ENCODE measurements around the gene UBE2V1. TPM values are rescaled to one million over a fixed set of nuclear protein-coding genes. Genes with fewer than 3 reads are reported as not detected.
A peak's percentile ranks its signal among the peaks of the same experiment; 100 is the strongest.
"Not testable (repeated sequence)": the region's sequence is repeated elsewhere in the genome, so short reads cannot be mapped to it uniquely, and the experiment has no call there.

Gene UBE2V1
- total and polyA plus RNA-seq, 2 donors from 2014 or later, result 99.1 to 105 TPM

- no peak overlapping the region for H3K4me3 ChIP-seq (ENCODE audit: low read length in 3 of 3)
- H3K36me3 ChIP-seq (ENCODE audit: control insufficient read depth in 2 of 3, insufficient read depth in 3 of 3, low read length in 3 of 3), result peaks cover 0 to 20% (median 8%) of the 10 kb centered on the region in 3 donors
- H3K27ac ChIP-seq (ENCODE audit: low read depth in 2 of 2, low read length in 2 of 2), result peak overlapping the region in 1 of 2 donors; percentile 41
- no peaks in the 10 kb centered on the region for H3K9me3 ChIP-seq (ENCODE audit: control insufficient read depth in 2 of 3, insufficient read depth in 1 of 3, low read length in 3 of 3)
- TF ChIP-seq, protein P1, sequence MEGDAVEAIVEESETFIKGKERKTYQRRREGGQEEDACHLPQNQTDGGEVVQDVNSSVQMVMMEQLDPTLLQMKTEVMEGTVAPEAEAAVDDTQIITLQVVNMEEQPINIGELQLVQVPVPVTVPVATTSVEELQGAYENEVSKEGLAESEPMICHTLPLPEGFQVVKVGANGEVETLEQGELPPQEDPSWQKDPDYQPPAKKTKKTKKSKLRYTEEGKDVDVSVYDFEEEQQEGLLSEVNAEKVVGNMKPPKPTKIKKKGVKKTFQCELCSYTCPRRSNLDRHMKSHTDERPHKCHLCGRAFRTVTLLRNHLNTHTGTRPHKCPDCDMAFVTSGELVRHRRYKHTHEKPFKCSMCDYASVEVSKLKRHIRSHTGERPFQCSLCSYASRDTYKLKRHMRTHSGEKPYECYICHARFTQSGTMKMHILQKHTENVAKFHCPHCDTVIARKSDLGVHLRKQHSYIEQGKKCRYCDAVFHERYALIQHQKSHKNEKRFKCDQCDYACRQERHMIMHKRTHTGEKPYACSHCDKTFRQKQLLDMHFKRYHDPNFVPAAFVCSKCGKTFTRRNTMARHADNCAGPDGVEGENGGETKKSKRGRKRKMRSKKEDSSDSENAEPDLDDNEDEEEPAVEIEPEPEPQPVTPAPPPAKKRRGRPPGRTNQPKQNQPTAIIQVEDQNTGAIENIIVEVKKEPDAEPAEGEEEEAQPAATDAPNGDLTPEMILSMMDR (IDR thresholded peaks at IDR 0.05; ENCODE audit: borderline replicate concordance, extremely low read depth, insufficient read depth), result no peak
- intact Hi-C loops (cut with DNase I), result no loop called here
- DNase-seq, result no peak
- no peak for FAIRE-seq
- H3K27me3 ChIP-seq (ENCODE audit: control insufficient read depth, insufficient read depth, low read length), result no peaks in the 10 kb centered on the region
- H3K4me1 ChIP-seq (ENCODE audit: control insufficient read depth in 2 of 3, insufficient read depth in 2 of 3, low read depth in 1 of 3, low read length in 3 of 3), result peaks cover 0 to 18% (median 2%) of the 10 kb centered on the region in 3 donors
- H3K9ac ChIP-seq (ENCODE audit: low read length in 3 of 3), result no peak overlapping the region
Measured at GRCh38 chr20:50138479-50139393, 25.8 kb upstream of the UBE2V1 start.

DNA sequence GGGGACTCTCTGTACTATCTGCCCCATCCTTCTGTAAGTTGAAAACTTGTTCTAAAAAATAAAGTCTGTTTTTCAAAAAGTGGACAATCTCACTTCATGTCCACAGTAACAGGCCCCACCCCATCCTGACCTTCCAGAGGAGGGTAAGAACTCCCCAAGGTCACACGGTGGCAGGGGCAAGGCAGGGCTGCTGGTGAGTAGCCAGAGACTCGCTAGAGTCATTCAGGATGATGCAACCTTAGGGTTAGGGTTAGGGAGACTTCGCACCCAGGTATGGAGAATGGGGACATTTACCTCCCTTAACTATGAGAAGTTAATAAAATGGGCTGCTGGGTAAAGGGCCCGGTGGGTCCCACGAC, 25.1 kb upstream of the UBE2V1 start:
- no peak overlapping the region for H3K4me3 ChIP-seq (ENCODE audit: low read length in 3 of 3)
- no peak overlapping the region for H3K9ac ChIP-seq (ENCODE audit: low read length in 3 of 3)
- H3K9me3 ChIP-seq (ENCODE audit: control insufficient read depth in 2 of 3, insufficient read depth in 1 of 3, low read length in 3 of 3), result no peaks in the 10 kb centered on the region
- peak overlapping the region in 1 of 2 donors; percentile 41 for H3K27ac ChIP-seq (ENCODE audit: low read depth in 2 of 2, low read length in 2 of 2)
- H3K36me3 ChIP-seq (ENCODE audit: control insufficient read depth in 2 of 3, insufficient read depth in 3 of 3, low read length in 3 of 3), result peaks cover 0 to 18% (median 6%) of the 10 kb centered on the region in 3 donors
- no peaks in the 10 kb centered on the region for H3K27me3 ChIP-seq (ENCODE audit: control insufficient read depth, insufficient read depth, low read length)
- peaks cover 0 to 17% (median 3%) of the 10 kb centered on the region in 3 donors for H3K4me1 ChIP-seq (ENCODE audit: control insufficient read depth in 2 of 3, insufficient read depth in 2 of 3, low read depth in 1 of 3, low read length in 3 of 3)
- no peak for FAIRE-seq
- TF ChIP-seq, protein P1 (IDR thresholded peaks at IDR 0.05; ENCODE audit: borderline replicate concordance, extremely low read depth, insufficient read depth), result no peak
- intact Hi-C loops (cut with DNase I), result no loop called here
- no peak for DNase-seq

DNA sequence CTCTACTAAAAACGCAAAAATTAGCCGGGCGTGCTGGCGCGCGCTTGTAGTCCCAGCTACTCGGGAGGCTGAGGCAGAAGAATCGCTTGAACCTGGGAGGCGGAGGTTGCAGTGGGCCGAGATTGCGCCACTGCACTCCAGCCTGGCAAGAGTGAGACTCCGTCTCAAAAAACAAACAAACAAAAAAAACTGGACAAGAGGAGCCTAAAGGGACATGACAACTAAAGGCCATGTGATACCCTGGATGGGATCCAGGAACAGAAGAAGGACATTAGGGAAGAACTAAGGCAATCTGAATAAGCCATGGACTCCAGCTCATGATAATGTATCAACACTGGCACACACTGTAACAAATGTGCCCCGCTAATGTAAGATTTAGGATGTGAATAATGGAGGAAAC, 24.8 kb upstream of the UBE2V1 start:
- Histone ChIP-seq H3K36me3 (ENCODE audit: control insufficient read depth in 2 of 3, insufficient read depth in 3 of 3, low read length in 3 of 3) (peaks cover 0 to 14% (median 2%) of the 10 kb centered on the region in 3 donors), H3K4me1 (ENCODE audit: control insufficient read depth in 2 of 3, insufficient read depth in 2 of 3, low read depth in 1 of 3, low read length in 3 of 3) (peaks cover 0 to 16% (median 3%) of the 10 kb centered on the region in 3 donors)
- H3K27ac ChIP-seq (ENCODE audit: low read depth in 2 of 2, low read length in 2 of 2); FAIRE-seq; H3K4me3 ChIP-seq (ENCODE audit: low read length in 3 of 3); H3K9me3 ChIP-seq (ENCODE audit: control insufficient read depth in 2 of 3, insufficient read depth in 1 of 3, low read length in 3 of 3); H3K9ac ChIP-seq (ENCODE audit: low read length in 3 of 3); H3K27me3 ChIP-seq (ENCODE audit: control insufficient read depth, insufficient read depth, low read length); intact Hi-C loops (cut with DNase I); DNase-seq: not testable (repeated sequence)

- no peak overlapping the region for H3K4me3 ChIP-seq (ENCODE audit: low read length in 3 of 3)
- peaks cover 0 to 16% (median 3%) of the 10 kb centered on the region in 3 donors for H3K4me1 ChIP-seq (ENCODE audit: control insufficient read depth in 2 of 3, insufficient read depth in 2 of 3, low read depth in 1 of 3, low read length in 3 of 3)
- peaks cover 0 to 11% (median 2%) of the 10 kb centered on the region in 3 donors for H3K36me3 ChIP-seq (ENCODE audit: control insufficient read depth in 2 of 3, insufficient read depth in 3 of 3, low read length in 3 of 3)
- intact Hi-C loops (cut with DNase I), result no loop called here
- H3K27ac ChIP-seq (ENCODE audit: low read depth in 2 of 2, low read length in 2 of 2), result no peak overlapping the region
- no peak overlapping the region for H3K9ac ChIP-seq (ENCODE audit: low read length in 3 of 3)
- H3K27me3 ChIP-seq (ENCODE audit: control insufficient read depth, insufficient read depth, low read length), result no peaks in the 10 kb centered on the region
- H3K9me3 ChIP-seq (ENCODE audit: control insufficient read depth in 2 of 3, insufficient read depth in 1 of 3, low read length in 3 of 3), result no peaks in the 10 kb centered on the region
- TF ChIP-seq, protein P1 (IDR thresholded peaks at IDR 0.05; ENCODE audit: borderline replicate concordance, extremely low read depth, insufficient read depth), result no peak
- FAIRE-seq, result no peak
- DNase-seq, result no peak
Measured at GRCh38 chr20:50136822-50137599, 24.1 kb upstream of the UBE2V1 start.

GRCh38 chr20:50135157-50135556, 22.2 kb upstream of the UBE2V1 start:
- H3K4me3 ChIP-seq (ENCODE audit: low read length in 3 of 3); H3K36me3 ChIP-seq (ENCODE audit: control insufficient read depth in 2 of 3, insufficient read depth in 3 of 3, low read length in 3 of 3); H3K9me3 ChIP-seq (ENCODE audit: control insufficient read depth in 2 of 3, insufficient read depth in 1 of 3, low read length in 3 of 3); intact Hi-C loops (cut with DNase I); FAIRE-seq; DNase-seq; H3K27me3 ChIP-seq (ENCODE audit: control insufficient read depth, insufficient read depth, low read length); H3K27ac ChIP-seq (ENCODE audit: low read depth in 2 of 2, low read length in 2 of 2); H3K9ac ChIP-seq (ENCODE audit: low read length in 3 of 3): not testable (repeated sequence)
- H3K4me1 ChIP-seq (ENCODE audit: control insufficient read depth in 2 of 3, insufficient read depth in 2 of 3, low read depth in 1 of 3, low read length in 3 of 3), result peaks cover 0 to 16% (median 3%) of the 10 kb centered on the region in 3 donors

All from kidney (tissue), 14 donors.